Duodenal mucosa (tissue), 2 donors: ENCODE results near the gene CFAP100.

Experiments
- H3K27ac ChIP-seq: one replicate; pipeline ENCODE4 v1.7.0; 2013; ENCODE audit warnings: low read depth, low read length
- H3K27me3 ChIP-seq, 2 donors: one replicate each; pipeline ENCODE4 v1.7.0; 2013; ENCODE audit warnings: low read length in 2 of 2, control low read depth in 1 of 2; ENCODE audit not compliant: insufficient read depth in 2 of 2, control insufficient read depth in 1 of 2
- H3K36me3 ChIP-seq, 2 donors: one replicate each; pipeline ENCODE4 v1.7.0; 2013; ENCODE audit warnings: low read length in 2 of 2, control low read depth in 1 of 2; ENCODE audit not compliant: insufficient read depth in 2 of 2, control insufficient read depth in 1 of 2
- H3K4me1 ChIP-seq, 2 donors: one replicate each; pipeline ENCODE4 v1.7.0; 2013; ENCODE audit warnings: low read length in 2 of 2, control low read depth in 1 of 2; ENCODE audit not compliant: insufficient read depth in 2 of 2, control insufficient read depth in 1 of 2
- H3K4me3 ChIP-seq, 2 donors: one replicate each; pipeline ENCODE4 v1.7.0; 2013; ENCODE audit warnings: low read length in 2 of 2, low read depth in 1 of 2
- H3K9ac ChIP-seq, 2 donors: one replicate each; pipeline ENCODE4 v1.7.0; 2013; ENCODE audit warnings: low read length in 2 of 2, low read depth in 1 of 2
- H3K9me3 ChIP-seq, 2 donors: one replicate each; pipeline ENCODE4 v1.7.0; 2013; ENCODE audit warnings: low read length in 2 of 2, control low read depth in 1 of 2; ENCODE audit not compliant: control insufficient read depth in 1 of 2

CFAP100 gene

DNA sequence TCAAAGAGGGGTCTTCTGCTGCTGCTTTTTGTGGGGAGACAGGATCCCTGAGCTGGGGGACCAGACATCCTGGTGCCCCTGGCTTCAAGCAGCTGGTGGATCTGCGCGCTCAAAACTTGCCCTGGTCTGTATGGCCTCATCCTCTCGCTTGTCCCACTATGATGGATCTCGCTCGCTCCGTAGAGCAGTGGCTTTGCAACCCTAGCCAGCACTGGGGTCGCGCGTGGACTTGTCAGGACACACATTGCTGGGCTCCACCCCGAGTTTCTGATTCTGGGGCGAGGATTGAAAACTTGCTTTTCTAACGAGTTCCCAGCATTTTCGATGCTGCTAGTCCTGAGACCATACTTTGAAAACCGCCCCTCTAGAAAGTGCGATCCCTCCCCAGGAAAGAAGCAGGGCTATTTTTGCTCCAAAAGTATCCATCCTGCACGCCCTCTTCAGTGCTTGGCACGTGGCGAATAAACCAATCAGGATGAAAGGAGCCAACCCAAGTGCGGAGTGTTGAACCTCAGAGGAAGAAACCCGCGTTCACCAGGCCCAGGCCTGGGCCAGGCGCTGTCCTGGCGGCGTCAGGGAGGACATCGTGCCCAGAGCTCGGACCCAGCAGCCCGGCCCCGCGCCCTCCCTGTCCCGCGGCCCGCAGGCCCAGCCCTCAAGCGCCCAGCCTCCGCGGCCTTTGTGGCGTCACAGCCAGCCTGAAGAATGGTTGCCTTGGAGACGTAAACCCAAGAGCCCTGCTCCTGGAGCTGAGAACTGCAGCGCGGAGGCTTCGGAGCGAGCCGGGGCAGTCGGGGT is at the start of gene CFAP100:
CFAP100 (plus strand) TSS at position 731 of the 798 bp plus-strand sequence. CDS start 1,092 bp downstream, outside the sequence.
- Histone ChIP-seq H3K4me1 (peaks cover 0 to 3% of the 10 kb centered on the region in 2 donors), H3K9me3 (no peaks in the 10 kb centered on the region), H3K27ac (no peak within 1 kb of the TSS), H3K4me3 (peak within 1 kb of the TSS in 1 of 2 donors; percentile 3), H3K36me3 (no peaks in the 10 kb centered on the region), H3K9ac (no peak within 1 kb of the TSS), H3K27me3 (peaks cover 16 to 18% of the 10 kb centered on the region in 2 donors)

DNA sequence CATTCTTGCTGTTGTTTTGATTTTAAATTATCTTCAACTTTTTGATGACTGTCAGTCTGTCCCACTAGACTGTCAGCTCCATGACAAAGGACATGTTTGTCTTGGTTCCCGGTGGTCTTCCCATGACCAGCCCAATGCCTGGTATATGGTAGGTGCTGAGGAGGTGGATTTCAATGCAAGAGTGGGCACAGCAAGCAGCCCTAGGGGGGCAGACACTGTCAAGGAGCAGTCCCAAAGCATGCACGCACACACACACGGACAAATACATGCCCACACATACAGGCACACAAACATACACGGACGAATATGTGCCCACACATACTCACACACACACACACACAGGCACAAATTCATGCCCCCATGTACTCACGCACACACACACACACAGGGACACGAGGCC is 49.5 kb upstream of the CFAP100 start:
- Histone ChIP-seq H3K9ac (no peak overlapping the region), H3K36me3 (no peaks in the 10 kb centered on the region), H3K9me3 (no peaks in the 10 kb centered on the region), H3K27me3 (peaks cover 0 to under 1% of the 10 kb centered on the region in 2 donors), H3K27ac (no peak overlapping the region), H3K4me3 (no peak overlapping the region), H3K4me1 (no peaks in the 10 kb centered on the region)

DNA sequence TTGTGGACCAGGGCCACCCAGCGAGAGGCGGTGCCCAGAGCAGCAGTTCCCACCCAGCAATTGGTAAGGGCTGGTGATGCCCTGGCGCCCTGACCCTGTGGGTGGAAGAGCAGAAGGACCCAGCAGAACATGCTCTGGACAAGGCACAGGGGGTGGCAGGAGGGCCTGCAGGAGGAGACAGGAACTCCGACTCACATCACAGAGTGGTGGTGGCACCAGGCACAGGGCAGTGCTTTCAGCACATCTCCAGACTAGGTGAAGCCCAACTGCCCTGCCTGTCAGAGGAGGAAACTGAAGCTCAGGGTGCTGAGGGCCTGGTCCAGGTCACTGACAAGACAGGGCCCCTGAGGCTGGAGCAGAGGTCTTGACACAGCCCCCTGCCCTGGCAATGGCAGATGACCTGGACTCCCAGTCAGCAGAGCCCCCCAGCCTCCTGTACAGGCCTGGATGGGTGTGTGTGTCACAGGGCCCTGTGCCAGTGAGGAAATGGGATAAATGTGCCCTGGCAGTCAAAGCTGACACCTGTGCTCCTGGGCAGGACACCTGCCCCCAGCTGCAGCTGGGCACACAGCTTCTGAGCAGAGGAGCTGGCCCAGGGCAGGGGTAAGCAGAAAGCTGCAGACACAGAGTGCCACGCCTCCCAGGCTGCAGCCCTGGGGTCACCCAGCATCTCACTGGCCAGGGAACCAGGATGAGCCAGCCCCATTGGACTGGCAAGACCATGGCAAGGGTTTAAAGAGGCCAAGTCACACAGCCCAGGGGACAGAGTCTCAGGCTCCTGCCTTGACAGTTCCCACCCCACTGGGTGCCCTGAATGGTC is 48.9 kb upstream of the CFAP100 start:
- no peaks in the 10 kb centered on the region for H3K9me3 ChIP-seq
- H3K9ac ChIP-seq = no peak overlapping the region
- H3K4me1 ChIP-seq = no peaks in the 10 kb centered on the region
- H3K27me3 ChIP-seq = no peaks in the 10 kb centered on the region
- H3K27ac ChIP-seq = no peak overlapping the region
- H3K4me3 ChIP-seq = no peak overlapping the region
- H3K36me3 ChIP-seq = no peaks in the 10 kb centered on the region

DNA sequence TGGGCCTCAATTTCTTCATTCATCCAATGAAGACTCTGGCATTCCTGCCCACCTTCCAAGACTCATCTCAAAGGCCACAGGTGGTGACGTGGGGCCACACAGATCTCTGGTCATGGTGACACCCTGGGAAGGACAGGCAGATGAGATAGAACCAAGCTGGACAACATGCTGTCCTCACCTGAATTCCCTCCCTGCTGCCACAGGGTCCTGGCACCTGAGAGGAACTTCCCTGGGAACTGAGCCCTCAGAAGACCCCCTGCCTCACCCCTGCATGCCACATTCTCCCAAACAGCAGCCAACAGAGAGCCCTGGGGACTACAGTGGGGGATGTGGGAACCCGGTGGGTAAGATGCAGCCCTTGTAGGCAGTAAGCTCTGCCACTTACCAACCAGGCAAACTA is 48.2 kb upstream of the CFAP100 start:
- Histone ChIP-seq H3K4me3 (no peak overlapping the region), H3K27ac (no peak overlapping the region), H3K4me1 (no peaks in the 10 kb centered on the region), H3K9me3 (no peaks in the 10 kb centered on the region), H3K36me3 (no peaks in the 10 kb centered on the region), H3K27me3 (no peaks in the 10 kb centered on the region), H3K9ac (no peak overlapping the region)

DNA sequence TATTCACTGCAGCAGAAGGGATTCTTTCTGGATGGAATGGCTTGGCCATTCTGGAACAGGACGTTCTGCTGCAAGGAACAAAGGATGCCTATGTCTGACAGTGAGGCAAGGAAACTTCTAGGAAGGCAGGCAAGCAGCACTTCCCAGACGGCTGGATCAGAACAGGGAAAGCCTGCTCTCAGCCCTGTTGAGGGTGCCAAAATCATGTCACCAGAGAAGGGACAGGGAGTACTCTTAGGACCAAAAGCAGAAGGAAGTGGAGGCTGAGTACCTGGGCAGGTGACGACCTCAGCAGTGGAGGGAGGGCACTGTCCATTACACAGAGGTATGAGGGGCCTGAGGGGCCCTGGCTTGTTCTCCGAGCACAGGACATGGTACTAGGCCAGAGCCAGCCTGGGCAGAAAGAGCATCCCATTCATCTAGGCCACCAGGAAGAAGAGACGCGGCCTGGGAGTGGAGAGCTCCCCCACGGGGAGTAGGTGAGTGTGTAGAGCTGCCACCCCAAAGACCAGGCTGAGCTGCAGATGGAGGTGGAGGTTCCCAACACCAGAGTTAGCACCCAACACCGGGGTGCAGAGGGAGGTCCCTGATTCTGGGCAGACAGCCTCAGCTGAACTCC is 47.1 kb upstream of the CFAP100 start:
- H3K27ac ChIP-seq = no peak overlapping the region

DNA sequence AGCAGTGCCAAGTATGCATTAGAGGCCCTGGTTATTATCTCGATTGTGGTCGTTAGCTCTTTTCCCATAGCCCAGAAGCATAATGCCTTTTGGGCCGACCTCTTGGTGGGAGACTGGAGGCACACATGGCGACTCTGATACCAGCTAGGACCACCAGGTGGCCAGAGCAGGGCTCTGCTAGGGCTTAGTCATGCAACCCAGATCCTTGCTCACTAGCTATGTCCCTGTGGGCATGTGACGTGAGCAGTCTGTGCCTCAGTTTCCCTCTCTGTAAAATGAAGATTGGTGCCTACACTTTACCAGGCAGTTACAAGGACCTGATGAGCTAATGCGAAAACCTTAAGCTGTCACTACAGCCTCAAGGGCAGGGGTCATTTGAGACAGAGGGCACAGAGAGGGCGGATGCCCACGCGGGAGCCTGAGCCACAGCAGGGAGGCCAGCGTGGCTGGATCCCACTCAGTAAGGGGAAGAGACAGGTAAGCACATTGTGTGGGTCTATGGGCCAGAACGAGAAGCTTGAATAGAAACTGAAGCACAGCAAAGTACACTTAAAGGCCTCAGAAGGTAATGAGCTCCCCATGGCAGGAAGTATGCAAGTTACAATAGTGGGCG is 46.3 kb upstream of the CFAP100 start:
- no peak overlapping the region for H3K9ac ChIP-seq
- no peak overlapping the region for H3K4me3 ChIP-seq
- H3K4me1 ChIP-seq = no peaks in the 10 kb centered on the region
- no peak overlapping the region for H3K27ac ChIP-seq
- H3K27me3 ChIP-seq = no peaks in the 10 kb centered on the region
- H3K9me3 ChIP-seq = no peaks in the 10 kb centered on the region
- no peaks in the 10 kb centered on the region for H3K36me3 ChIP-seq

More for the DNA sequence above, 47.1 kb upstream of the CFAP100 start:
- H3K4me1 ChIP-seq = no peaks in the 10 kb centered on the region
- H3K27me3 ChIP-seq = no peaks in the 10 kb centered on the region
- no peak overlapping the region for H3K4me3 ChIP-seq
- H3K36me3 ChIP-seq = no peaks in the 10 kb centered on the region
- no peak overlapping the region for H3K9ac ChIP-seq
- H3K9me3 ChIP-seq = no peaks in the 10 kb centered on the region

DNA sequence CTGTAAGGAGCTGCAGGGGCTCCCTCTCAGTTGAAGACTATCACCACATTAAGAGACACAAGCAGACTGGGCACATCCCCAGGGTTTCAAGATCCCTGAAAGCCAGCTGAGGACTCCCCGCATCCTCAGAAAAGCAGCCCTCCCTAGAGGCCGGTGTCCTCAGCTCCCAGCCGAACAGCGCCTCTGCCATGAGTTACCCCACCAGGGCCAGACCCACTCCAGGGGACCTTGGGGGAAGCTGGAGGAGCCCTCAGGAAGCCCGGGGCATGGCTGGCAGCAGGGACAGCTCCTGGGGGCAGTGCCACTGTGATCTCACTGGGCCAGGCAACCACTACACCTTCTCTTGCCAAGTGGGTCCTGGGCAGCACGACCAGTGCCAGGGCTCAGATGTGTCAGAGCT is 45.6 kb upstream of the CFAP100 start:
- H3K27me3 ChIP-seq = no peaks in the 10 kb centered on the region
- H3K9me3 ChIP-seq = no peaks in the 10 kb centered on the region
- no peak overlapping the region for H3K27ac ChIP-seq
- H3K36me3 ChIP-seq = no peaks in the 10 kb centered on the region
- H3K4me1 ChIP-seq = no peaks in the 10 kb centered on the region
- no peak overlapping the region for H3K4me3 ChIP-seq
- H3K9ac ChIP-seq = no peak overlapping the region

DNA sequence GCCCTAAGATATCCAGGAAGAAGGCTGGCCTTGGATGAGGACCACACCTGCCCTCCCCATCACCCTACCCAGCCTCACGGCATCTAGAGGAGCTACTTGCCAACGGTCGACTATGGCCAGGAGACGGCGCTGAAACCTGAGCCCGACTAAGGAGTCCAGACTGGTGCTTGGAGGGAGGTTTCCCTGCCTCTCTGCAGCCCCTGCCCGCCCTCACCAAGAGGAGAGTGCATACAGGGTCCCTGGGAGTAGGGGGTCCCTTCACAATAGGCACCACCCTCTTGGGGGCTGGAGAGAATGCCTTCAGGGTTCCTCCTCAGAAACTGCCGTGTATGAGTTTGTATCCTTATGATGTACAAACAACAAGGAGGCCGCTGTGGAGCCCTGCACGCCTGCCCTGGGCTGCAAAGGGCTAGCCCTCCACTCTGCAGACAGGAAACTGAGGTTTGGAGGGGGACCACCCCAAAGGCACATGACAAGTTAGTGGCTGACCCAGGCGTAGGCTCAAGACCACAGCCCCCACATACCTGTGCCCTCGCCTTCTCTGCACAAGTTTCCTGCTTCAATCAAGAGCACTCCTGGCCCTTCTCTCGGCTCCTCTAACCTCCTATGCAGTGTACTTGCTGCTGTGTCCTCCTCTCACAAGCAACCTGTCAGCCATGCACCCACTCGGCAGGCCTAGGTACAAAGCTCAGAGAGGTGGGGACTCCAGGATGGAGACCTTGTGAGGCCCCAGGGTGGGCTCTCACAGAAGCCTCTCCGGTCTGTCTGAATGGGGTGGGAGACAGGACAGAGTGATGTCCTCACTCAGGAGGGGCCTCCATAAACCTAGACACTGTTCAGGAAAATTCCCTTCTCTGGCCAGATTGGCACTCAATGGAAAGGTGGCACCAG is 44.9 kb upstream of the CFAP100 start:
- H3K4me3 ChIP-seq = no peak overlapping the region
- H3K9ac ChIP-seq = no peak overlapping the region
- no peaks in the 10 kb centered on the region for H3K27me3 ChIP-seq
- no peak overlapping the region for H3K27ac ChIP-seq
- H3K36me3 ChIP-seq = no peaks in the 10 kb centered on the region
- H3K9me3 ChIP-seq = no peaks in the 10 kb centered on the region
- H3K4me1 ChIP-seq = no peaks in the 10 kb centered on the region

DNA sequence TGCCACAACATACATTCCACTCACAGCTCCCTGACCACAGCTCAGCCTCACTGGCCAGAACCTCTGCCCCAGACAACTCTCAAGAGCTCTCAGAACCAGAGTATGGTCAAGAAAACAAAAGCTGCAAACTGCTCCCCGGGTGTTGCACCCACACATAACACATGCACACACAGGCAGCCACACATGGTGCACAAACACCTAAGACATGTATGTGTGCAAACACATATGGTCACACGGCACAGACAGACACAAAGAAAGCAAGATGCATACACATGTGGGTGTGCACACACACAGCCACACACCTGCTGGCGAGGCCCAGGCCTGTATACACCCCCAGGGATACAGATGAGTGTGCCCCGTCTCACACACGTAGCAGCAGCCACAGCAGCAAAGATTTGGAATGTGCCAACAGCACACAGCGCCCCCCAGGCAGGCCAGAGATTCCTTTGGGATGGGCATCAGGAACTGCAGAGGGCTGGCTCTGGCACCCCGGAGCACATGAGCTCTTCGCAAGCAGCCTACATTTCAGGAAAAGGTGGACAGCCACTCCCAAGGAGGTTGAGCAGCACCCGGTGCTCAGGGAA is 44.1 kb upstream of the CFAP100 start:
- H3K4me3 ChIP-seq = no peak overlapping the region
- H3K4me1 ChIP-seq = peaks cover 0 to 2% of the 10 kb centered on the region in 2 donors
- H3K27ac ChIP-seq = no peak overlapping the region
- H3K27me3 ChIP-seq = peaks cover 0 to 1% of the 10 kb centered on the region in 2 donors
- H3K36me3 ChIP-seq = no peaks in the 10 kb centered on the region
- no peaks in the 10 kb centered on the region for H3K9me3 ChIP-seq
- H3K9ac ChIP-seq = no peak overlapping the region
